H1 (cell line): ENCODE results near the gene TSSK6. TPM values are rescaled to one million over a fixed set of nuclear protein-coding genes. Genes with fewer than 3 reads are reported as not detected.

Experiments
- CTCF ChIA-PET: fragments of 300-600 bp; sonication (Branson Sonifier 250); formaldehyde crosslinking; loops from one replicate; lab custom pipeline; 2021; ENCODE audit not compliant: partially characterized antibody; lab: Charles Lee
- POLR2A ChIA-PET: fragments of 300-600 bp; sonication (Branson Sonifier 250); formaldehyde crosslinking; loops from one replicate; lab custom pipeline; 2021; ENCODE audit warnings: inconsistent platforms; ENCODE audit not compliant: partially characterized antibody; lab: Charles Lee
- DNase-seq, 2 experiments: peaks; one replicate each; pipeline versions ENCODE4 v3.0.0 to v3.0.0-alpha.2; 2010 to 2022; ENCODE audit warnings: low spot score in 2 of 2, low read depth in 1 of 2, mixed read lengths in 1 of 2
- FAIRE-seq: peaks from 2 replicates; lab custom pipeline; 2011; peaks lifted over from hg19 to GRCh38; lab: Jason Lieb, UNC
- H2AFZ ChIP-seq: 2 replicates; pipeline ENCODE4 v1.8.1; 2012; ENCODE audit warnings: low read length, inconsistent platforms
- H2AK5ac ChIP-seq: 2 replicates; pipeline ENCODE4 v1.6.1; 2013; ENCODE audit warnings: low read depth, low read length
- H2BK120ac ChIP-seq: replicated peaks from 2 replicates; pipeline ENCODE3; 2013; ENCODE audit warnings: low read depth, low read length, inconsistent platforms
- H2BK12ac ChIP-seq: 2 replicates; pipeline ENCODE4 v1.6.1; 2013; ENCODE audit warnings: low read depth, low read length
- H2BK15ac ChIP-seq: 2 replicates; pipeline ENCODE4 v1.6.1; 2013; ENCODE audit warnings: low read length
- H2BK20ac ChIP-seq: 2 replicates; pipeline ENCODE4 v1.6.1; 2013; ENCODE audit warnings: low read length
- H2BK5ac ChIP-seq: 2 replicates; pipeline ENCODE4 v1.6.1; 2013; ENCODE audit warnings: low read depth, low read length
- H3K14ac ChIP-seq: 2 replicates; pipeline ENCODE4 v1.6.1; 2013; ENCODE audit warnings: inconsistent platforms; ENCODE audit not compliant: insufficient read length
- H3K18ac ChIP-seq: 2 replicates; pipeline ENCODE4 v1.6.1; 2013; ENCODE audit warnings: low read length; ENCODE audit errors: extremely low read depth
- H3K23ac ChIP-seq: 2 replicates; pipeline ENCODE4 v1.6.1; 2013; ENCODE audit warnings: inconsistent platforms; ENCODE audit not compliant: insufficient read length
- H3K23me2 ChIP-seq: 2 replicates; pipeline ENCODE4 v1.6.1; 2013; ENCODE audit warnings: low read depth, low read length
- H3K27ac ChIP-seq: 2 replicates; pipeline ENCODE4 v1.6.1; 2011; ENCODE audit warnings: low read depth, low read length, inconsistent platforms
- H3K27me3 ChIP-seq, 4 experiments: replicated peaks in 1 of 4; 1 replicate in 1 of 4; 2 replicates in 3 of 4; pipeline versions ENCODE4 v1.6.1 to v1.8.1; 2011 to 2013; ENCODE audit warnings: low read length in 3 of 4, mild to moderate bottlenecking in 3 of 4, inconsistent platforms in 2 of 4, mixed read lengths in 2 of 4, moderate library complexity in 1 of 4; ENCODE audit not compliant: control insufficient read depth in 3 of 4, insufficient read depth in 3 of 4; ENCODE audit errors: extremely low read depth in 1 of 4
- H3K36me3 ChIP-seq, 4 experiments: 2 replicates each; pipeline versions ENCODE4 v1.6.1 to v1.8.1; 2011 to 2013; ENCODE audit warnings: mild to moderate bottlenecking in 4 of 4, low read length in 3 of 4, moderate library complexity in 2 of 4, control low read depth in 1 of 4, inconsistent platforms in 1 of 4; ENCODE audit not compliant: insufficient read depth in 4 of 4, control insufficient read depth in 2 of 4
- H3K4ac ChIP-seq: replicated peaks from 2 replicates; pipeline ENCODE3; 2013; ENCODE audit warnings: low read length, low read depth, mixed read lengths, inconsistent platforms; ENCODE audit not compliant: insufficient read length
- H3K4me1 ChIP-seq, 4 experiments: replicated peaks in 1 of 4; 1 replicate in 1 of 4; 2 replicates in 3 of 4; pipeline versions ENCODE4 v1.6.1 to v1.8.1; 2011 to 2013; ENCODE audit warnings: low read length in 3 of 4, inconsistent platforms in 2 of 4, mixed read lengths in 1 of 4; ENCODE audit not compliant: insufficient read depth in 4 of 4, control insufficient read depth in 3 of 4
- H3K4me2 ChIP-seq, 2 experiments: 2 replicates each; pipeline versions ENCODE4 v1.6.1 to v1.8.1; 2011 to 2013; ENCODE audit warnings: low read depth in 2 of 2, low read length in 2 of 2, control low read depth in 1 of 2, inconsistent platforms in 1 of 2, mild to moderate bottlenecking in 1 of 2; ENCODE audit not compliant: insufficient read depth in 1 of 2
- H3K4me3 ChIP-seq, 4 experiments: fragments of 200-600, 300-600 bp in 1 of 4; sonication (generic), shearing (Covaris generic), sonication (Bioruptor Twin) in 1 of 4; 2 replicates each; pipeline versions ENCODE4 v1.5.1 to v1.8.1; 2011 to 2016; ENCODE audit warnings: low read length in 4 of 4, low read depth in 3 of 4, control low read depth in 2 of 4, inconsistent platforms in 2 of 4, mild to moderate bottlenecking in 2 of 4, mixed read lengths in 1 of 4, moderate library complexity in 1 of 4; ENCODE audit not compliant: insufficient read depth in 2 of 4; ENCODE audit errors: extremely low read depth in 1 of 4
- H3K56ac ChIP-seq: replicated peaks from 2 replicates; pipeline ENCODE3; 2013; ENCODE audit warnings: low read depth, mild to moderate bottlenecking, mixed read lengths, low read length, inconsistent platforms; ENCODE audit not compliant: insufficient read length
- H3K79me1 ChIP-seq: 2 replicates; pipeline ENCODE4 v1.6.1; 2013; ENCODE audit warnings: low read depth, low read length, control low read depth
- H3K79me2 ChIP-seq, 2 experiments: 2 replicates each; pipeline versions ENCODE4 v1.6.1 to v1.8.1; 2012 to 2013; ENCODE audit warnings: low read length in 2 of 2, mild to moderate bottlenecking in 2 of 2, inconsistent platforms in 1 of 2; ENCODE audit not compliant: insufficient read depth in 2 of 2, control insufficient read depth in 1 of 2
- H3K9ac ChIP-seq, 4 experiments: replicated peaks in 1 of 4; 1 replicate in 1 of 4; 2 replicates in 3 of 4; pipeline versions ENCODE4 v1.6.1 to v1.8.1; 2011 to 2013; ENCODE audit warnings: low read depth in 3 of 4, low read length in 3 of 4, control low read depth in 2 of 4, mild to moderate bottlenecking in 2 of 4, moderate library complexity in 2 of 4, inconsistent platforms in 1 of 4; ENCODE audit errors: extremely low read depth in 1 of 4
- H3K9me3 ChIP-seq, 2 experiments: 2 replicates each; pipeline versions ENCODE4 v1.6.1 to v1.8.1; 2012 to 2013; ENCODE audit warnings: mild to moderate bottlenecking in 2 of 2, moderate library complexity in 2 of 2, control low read depth in 1 of 2, inconsistent platforms in 1 of 2, low read depth in 1 of 2, low read length in 1 of 2, mixed read lengths in 1 of 2; ENCODE audit not compliant: insufficient read depth in 2 of 2
- H4K20me1 ChIP-seq, 2 experiments: replicated peaks in 1 of 2; 2 replicates each; pipeline versions ENCODE3 to v1.8.1; 2011 to 2013; ENCODE audit warnings: inconsistent platforms in 2 of 2, low read length in 2 of 2, mild to moderate bottlenecking in 1 of 2; ENCODE audit not compliant: insufficient read depth in 2 of 2, control insufficient read depth in 1 of 2
- H4K5ac ChIP-seq: 2 replicates; pipeline ENCODE4 v1.6.1; 2013; ENCODE audit warnings: low read length, low read depth, mixed read lengths, inconsistent platforms; ENCODE audit not compliant: insufficient read length
- H4K8ac ChIP-seq: 2 replicates; pipeline ENCODE4 v1.8.0; 2013; ENCODE audit warnings: mild to moderate bottlenecking, moderate library complexity, low read length, inconsistent platforms; ENCODE audit not compliant: insufficient read depth; ENCODE audit errors: extremely low read depth
- H4K91ac ChIP-seq: replicated peaks from 2 replicates; pipeline ENCODE3; 2013; ENCODE audit warnings: low read length, mixed read lengths, inconsistent platforms; ENCODE audit not compliant: insufficient read length
- ATF3 ChIP-seq: IDR thresholded peaks from 2 replicates; pipeline ENCODE4 v1.6.1; 2011; ENCODE audit warnings: low read depth, mild to moderate bottlenecking, low read length; ENCODE audit not compliant: insufficient read depth
- JUN ChIP-seq: IDR thresholded peaks from 2 replicates; pipeline ENCODE4 v1.6.1; 2011; ENCODE audit warnings: low read depth, mild to moderate bottlenecking, improper control_type of control experiment, low read length
- KDM4A ChIP-seq: IDR thresholded peaks from one replicate; pipeline ENCODE4 v1.7.1; 2012; ENCODE audit warnings: low read depth, mild to moderate bottlenecking, moderate library complexity, low read length, inconsistent platforms; ENCODE audit not compliant: severe bottlenecking
- KDM5A ChIP-seq: fragments of 200-600 bp; IDR thresholded peaks from 2 replicates; pipeline ENCODE4 v1.7.1; 2012; ENCODE audit warnings: mild to moderate bottlenecking, low read length, inconsistent platforms, mixed read lengths
- NANOG ChIP-seq: IDR thresholded peaks from 2 replicates; pipeline ENCODE4 v1.6.1; 2011; ENCODE audit warnings: low read length, low read depth, mild to moderate bottlenecking, inconsistent platforms; ENCODE audit not compliant: insufficient read depth, poor library complexity, severe bottlenecking
- POLR2A ChIP-seq, 2 experiments: IDR thresholded peaks; 1 replicate in 1 of 2; 2 replicates in 1 of 2; pipeline ENCODE4 v1.6.1; 2011; ENCODE audit warnings: low read depth in 2 of 2, low read length in 2 of 2, mild to moderate bottlenecking in 2 of 2; ENCODE audit errors: control extremely low read depth in 1 of 2
- RFX5 ChIP-seq: IDR thresholded peaks from 2 replicates; pipeline ENCODE4 v1.6.1; 2011; ENCODE audit warnings: low read depth, low read length, improper control_type of control experiment, borderline replicate concordance
- SRF ChIP-seq: IDR thresholded peaks from 2 replicates; pipeline ENCODE4 v1.6.1; 2011; ENCODE audit warnings: mild to moderate bottlenecking, low read depth, low read length, moderate library complexity
- SUZ12 ChIP-seq: fragments of 200-600 bp; sonication (generic); IDR thresholded peaks from 2 replicates; pipeline ENCODE4 v1.6.1; 2012; ENCODE audit warnings: mild to moderate bottlenecking, inconsistent platforms, low read length, moderate library complexity, mixed read lengths
- TAF7 ChIP-seq: optimal IDR thresholded peaks from 2 replicates; pipeline ENCODE3; 2011; ENCODE audit warnings: low read depth, mild to moderate bottlenecking, inconsistent platforms, low read length, moderate library complexity, borderline replicate concordance
- TBP ChIP-seq: IDR thresholded peaks from 2 replicates; pipeline ENCODE4 v1.6.1; 2011; ENCODE audit warnings: low read depth, low read length, improper control_type of control experiment
- WGBS, 2 experiments: shearing (Covaris generic) in 1 of 2; methylation state at CpG; one replicate each; pipeline versions ENCODE4 v1.1.6 to v1.1.7; 2013 to 2015; ENCODE audit warnings: low lambda C conversion rate in 2 of 2, mixed read lengths in 2 of 2, inconsistent platforms in 1 of 2, low coverage in 1 of 2, missing lambda C conversion rate in 1 of 2; ENCODE audit not compliant: insufficient replicate concordance in 2 of 2, insufficient coverage in 1 of 2, insufficient read length in 1 of 2; ENCODE audit errors: extremely low coverage in 1 of 2, missing lambda C conversion rate in 1 of 2; 5-methylcytosine and 5-hydroxymethylcytosine counted together
- polyA plus RNA-seq, 7 experiments: library from polyadenylated mRNA; depleted of rRNA in 3 of 7; stranded (reverse) in 5 of 7; unstranded in 2 of 7; fragments of >200 nt in 5 of 7; fragments of 200-250 nt in 2 of 7; gene quantifications; 1 replicate in 5 of 7; 2 replicates in 1 of 7; 4 replicates in 1 of 7; pipeline versions ENCODE4 v1.2.1 to v1.2.3, GENCODE V29; 2011 to 2013; ENCODE audit warnings: missing spikeins in 2 of 7, mixed read lengths in 2 of 7
- total RNA-seq: library from RNA; stranded (reverse); fragmentation: NEBNext Ultra II Directional; extraction: Animal tissue kit (Norgen Biotek cat#: 25700); gene quantifications from 2 replicates; pipeline ENCODE4 v1.2.1, GENCODE V29; 2021

The TSSK6 gene
- total and polyA plus RNA-seq, 2 of the 8 experiments (the other 6 are each of a cell fraction or from before 2014, with no cell fraction given), result 3.6 to 7.8 TPM

- Histone ChIP-seq H3K4me3 (peak within 1 kb of the TSS; percentile 45 to 62 (median 52)), H3K27me3 (peaks cover 6 to 26% (median 20%) of the 10 kb centered on the region in 4 experiments), H3K23ac (no peak within 1 kb of the TSS), H3K56ac (no peak within 1 kb of the TSS), H4K91ac (no peak within 1 kb of the TSS), H4K8ac (0 out of 2 replicates have a peak within 1 kb of the TSS, but pooled peaks have one; percentile 36), H2BK120ac (no peak within 1 kb of the TSS), H2BK20ac (no peak within 1 kb of the TSS), H3K18ac (peak within 1 kb of the TSS; percentile 19), H3K14ac (no peak within 1 kb of the TSS), H3K27ac (no peak within 1 kb of the TSS), H2AFZ (no peak within 1 kb of the TSS), H2BK15ac (0 out of 2 replicates have a peak within 1 kb of the TSS, but pooled peaks have one; percentile 46), H3K9me3 (peaks cover 0 to 4% of the 10 kb centered on the region in 2 experiments; a peak in 1 of 4 replicates), H4K20me1 (peaks cover 3 to 7% of the 10 kb centered on the region in 2 experiments), H3K23me2 (peaks cover 9% of the 10 kb centered on the region; the same call in 1 of the 2 replicates), H2BK12ac (no peak within 1 kb of the TSS), H4K5ac (no peak within 1 kb of the TSS), H3K79me1 (no peaks in the 10 kb centered on the region), H3K4me1 (peaks cover 0 to 8% (median 3%) of the 10 kb centered on the region in 4 experiments; a peak in 3 of 7 replicates), H3K9ac (peak within 1 kb of the TSS in 2 of 4 experiments; percentile 1 to 78; a peak in 2 of 7 replicates), H2AK5ac (no peak within 1 kb of the TSS), H3K4me2 (peak within 1 kb of the TSS; percentile 67 to 79), H3K79me2 (no peaks in the 10 kb centered on the region), H2BK5ac (no peak within 1 kb of the TSS), H3K4ac (no peak within 1 kb of the TSS), H3K36me3 (no peaks in the 10 kb centered on the region)
- DNase-seq (peak in 1 of 2 experiments; percentile 96), FAIRE-seq (no peak)
- POLR2A ChIA-PET, result interaction anchor here (1.3 to 1.9 kb wide), 3 partner anchors 10 to 133 kb away, joined by 3 to 4 read pairs (median 4); partner anchors contain the start of genes GATAD2A and NDUFA13
- CTCF ChIA-PET, result interaction anchor here (0.8 to 8.2 kb wide), 2 partner anchors 9 to 14 kb away, joined by 4 to 104 read pairs; no protein-coding TSS in a partner anchor
- WGBS, 2 experiments, result 10% methylated on average over 42 of the region's 56 CpGs; no CpG with 5 or more reads in 1 of the 2 experiments
- TF ChIP-seq NANOG (no peak), JUN (no peak), SUZ12 (no peak), KDM5A (no peak), POLR2A (IDR thresholded peaks at IDR 0.05; ENCODE audit: control extremely low read depth in 1 of 2, low read depth in 2 of 2, low read length in 2 of 2) (peak in 1 of 2 experiments; percentile 66; a peak in 1 of 3 replicates), TAF7 (peak; percentile 73), RFX5 (no peak), TBP (peak; percentile 66; the same call in 1 of the 2 replicates), SRF (no peak), KDM4A (peak; percentile 82), ATF3 (no peak)
Observed at GRCh38 chr19:19538061-19538784, 22.9 kb upstream of the TSSK6 start, which contains the start of gene CILP2. TSS of gene CILP2 (plus strand) at chr19:19538265. CDS start at chr19:19538350, 85 bp downstream.
